HepG2 (cell line): ENCODE data around the gene SEC61A1. TPM values are rescaled to one million over a fixed set of nuclear protein-coding genes. Genes with fewer than 3 reads are reported as not detected.

Experiments used
- ATAC-seq: fragments of 200-7000 bp; cut with Tn5 transposase; 3 replicates; pipeline ENCODE4 v1.9.1; 2020; ENCODE audit warnings: mild to moderate bottlenecking, moderate library complexity
- BruUV-seq: library from RNA; stranded (reverse); fragments of 400-500 nt; replicated peaks from 2 replicates; lab custom pipeline; 2021; lab: Mats Ljungman, UMichigan
- CTCF ChIA-PET: fragments of 300-600 bp; formaldehyde crosslinking; extraction: SDS; loops from one replicate; lab custom pipeline; 2021; ENCODE audit warnings: low total read pairs, inconsistent platforms, low intra/inter-chr PET ratio; lab: Yijun Ruan, JAX
- POLR2A ChIA-PET: fragments of 350-600 bp; sonication (Branson Sonifier 250); formaldehyde crosslinking; loops from one replicate; lab custom pipeline; 2020; ENCODE audit warnings: antibody characterized with exemption, inconsistent platforms; lab: Yijun Ruan, JAX
- DNase-seq: peaks from one replicate; pipeline ENCODE4 v3.0.0-alpha.2; 2015; ENCODE audit warnings: low spot score
- FAIRE-seq: peaks from 3 replicates; lab custom pipeline; 2011; peaks lifted over from hg19 to GRCh38; lab: Jason Lieb, UNC
- H2AFZ ChIP-seq: one replicate; pipeline ENCODE4 v1.6.1; 2011; ENCODE audit warnings: low read length, inconsistent platforms
- H3K27ac ChIP-seq: fragments of 300-600 bp; 3 replicates; pipeline ENCODE4 v1.8.0; 2011; ENCODE audit warnings: mixed run types, mild to moderate bottlenecking, mixed read lengths, low read length, inconsistent platforms; ENCODE audit not compliant: insufficient read depth; ENCODE audit errors: extremely low read length
- H3K27me3 ChIP-seq, 2 experiments: fragments of 200-600 bp in 1 of 2; 2 replicates in 1 of 2; 3 replicates in 1 of 2; pipeline versions ENCODE4 v1.6.0 to v1.8.0; 2011; ENCODE audit warnings: low read length in 2 of 2, mild to moderate bottlenecking in 2 of 2, moderate library complexity in 2 of 2, inconsistent platforms in 1 of 2; ENCODE audit not compliant: insufficient read depth in 2 of 2, control insufficient read depth in 1 of 2
- H3K36me3 ChIP-seq, 2 experiments: fragments of 200-600 bp in 1 of 2; replicated peaks in 1 of 2; 2 replicates in 1 of 2; 3 replicates in 1 of 2; pipeline versions ENCODE4 v1.5.1 to v1.8.0; 2011; ENCODE audit warnings: low read length in 2 of 2, inconsistent platforms in 1 of 2; ENCODE audit not compliant: insufficient read depth in 2 of 2, control insufficient read depth in 1 of 2
- H3K4me1 ChIP-seq: 2 replicates; pipeline ENCODE4 v1.5.1; 2012; ENCODE audit warnings: low read length, inconsistent platforms; ENCODE audit not compliant: insufficient read depth
- H3K4me2 ChIP-seq: 2 replicates; pipeline ENCODE4 v1.6.0; 2011; ENCODE audit warnings: low read depth, low read length, inconsistent platforms
- H3K4me3 ChIP-seq, 3 experiments: fragments of 200-600 bp in 1 of 3; sonication (generic), shearing (Covaris generic) in 1 of 3; replicated peaks in 1 of 3; 2 replicates each; pipeline ENCODE4 v1.5.1; 2011 to 2016; ENCODE audit warnings: low read length in 3 of 3, inconsistent platforms in 2 of 3, low read depth in 2 of 3, mild to moderate bottlenecking in 2 of 3, control low read depth in 1 of 3, mixed read lengths in 1 of 3; ENCODE audit not compliant: insufficient read depth in 1 of 3
- H3K79me2 ChIP-seq: one replicate; pipeline ENCODE4 v1.6.1; 2011; ENCODE audit warnings: low read length, inconsistent platforms; ENCODE audit not compliant: insufficient read depth
- H3K9ac ChIP-seq: 2 replicates; pipeline ENCODE4 v1.6.0; 2011; ENCODE audit warnings: mild to moderate bottlenecking, low read depth, low read length, inconsistent platforms; ENCODE audit not compliant: insufficient read depth
- H3K9me3 ChIP-seq: 2 replicates; pipeline ENCODE4 v1.5.1; 2012; ENCODE audit warnings: mild to moderate bottlenecking, low read length
- H4K20me1 ChIP-seq: 2 replicates; pipeline ENCODE4 v1.6.0; 2011; ENCODE audit warnings: inconsistent platforms, mild to moderate bottlenecking, low read length, moderate library complexity; ENCODE audit not compliant: insufficient read depth
- KAT8 ChIP-seq: IDR thresholded peaks from 2 replicates; pipeline ENCODE4 v1.6.1; 2016; ENCODE audit warnings: missing genetic modification reagents, missing compliant biosample characterization
- KMT2A ChIP-seq: sonication (generic); formaldehyde crosslinking; IDR thresholded peaks from 2 replicates; pipeline ENCODE4 v1.4.0; 2020; ENCODE audit warnings: missing genetic modification reagents
- PPARG ChIP-seq: conservative IDR thresholded peaks from 2 replicates; pipeline ENCODE4 v1.6.1; 2016; ENCODE audit warnings: missing biosample characterization, missing genetic modification reagents
- ZNF101 ChIP-seq: sonication (generic); formaldehyde crosslinking; IDR thresholded peaks from 2 replicates; pipeline ENCODE4 v1.4.0; 2020; ENCODE audit warnings: mild to moderate bottlenecking, low read depth, missing genetic modification reagents, borderline replicate concordance
- WGBS: methylation state at CpG from one replicate; pipeline ENCODE4 v1.1.6; 2017; ENCODE audit warnings: low lambda C conversion rate; 5-methylcytosine and 5-hydroxymethylcytosine counted together
- in situ Hi-C: cut with HindIII; loops from 2 replicates; pipeline ENCODE4 v1.10.0; 2017; ENCODE audit warnings: low pct_unique_long_range_greater_than_20kb; ENCODE audit not compliant: extremely low pct_ligation_motif_present
- intact Hi-C: fragments of 100-400 bp; cut with micrococcal nuclease; formaldehyde crosslinking; loops from one replicate; pipeline ENCODE4 v1.10.0; 2022; ENCODE audit not compliant: unreplicated experiment
- polyA plus RNA-seq, 8 experiments: library from polyadenylated mRNA; depleted of rRNA in 3 of 8; stranded (reverse) in 7 of 8; unstranded in 1 of 8; fragments of >200 nt; fragmentation: Illumina TruSeq in 4 of 8; extraction: Trizol in 4 of 8; gene quantifications; 2 replicates each; pipeline versions ENCODE4 v1.2.1 to v1.2.3, GENCODE V29; 2011 to 2016; ENCODE audit warnings: low read depth in 4 of 8, missing spikeins in 1 of 8, mixed read lengths in 1 of 8; ENCODE audit not compliant: insufficient read depth in 1 of 8
- total RNA-seq, 5 experiments: library from RNA; depleted of rRNA; stranded (reverse); fragments of >200 nt; fragmentation: Illumina TruSeq; extraction: Trizol; gene quantifications; 2 replicates each; pipeline ENCODE4 v1.2.3, GENCODE V29; 2016; ENCODE audit warnings: low read depth in 1 of 5
- TF ChIP-seq, protein P1 (sequence below): sonication (generic); formaldehyde crosslinking; IDR thresholded peaks from 2 replicates; pipeline ENCODE4 v1.5.0; 2020; ENCODE audit warnings: mild to moderate bottlenecking, low read depth, missing genetic modification reagents, borderline replicate concordance
- TF ChIP-seq, protein P2 (sequence below): fragments of 450-650 bp; IDR thresholded peaks from 2 replicates; pipeline ENCODE4 v1.6.1; 2016
- TF ChIP-seq, protein P3 (sequence below): sonication (generic); formaldehyde crosslinking; IDR thresholded peaks from 2 replicates; pipeline ENCODE4 v1.4.0; 2020; ENCODE audit warnings: missing genetic modification reagents

Gene SEC61A1
- total and polyA plus RNA-seq, 2 of the 13 experiments (the other 11 are each of a cell fraction or from before 2014, with no cell fraction given): 170 to 203 TPM

DNA sequence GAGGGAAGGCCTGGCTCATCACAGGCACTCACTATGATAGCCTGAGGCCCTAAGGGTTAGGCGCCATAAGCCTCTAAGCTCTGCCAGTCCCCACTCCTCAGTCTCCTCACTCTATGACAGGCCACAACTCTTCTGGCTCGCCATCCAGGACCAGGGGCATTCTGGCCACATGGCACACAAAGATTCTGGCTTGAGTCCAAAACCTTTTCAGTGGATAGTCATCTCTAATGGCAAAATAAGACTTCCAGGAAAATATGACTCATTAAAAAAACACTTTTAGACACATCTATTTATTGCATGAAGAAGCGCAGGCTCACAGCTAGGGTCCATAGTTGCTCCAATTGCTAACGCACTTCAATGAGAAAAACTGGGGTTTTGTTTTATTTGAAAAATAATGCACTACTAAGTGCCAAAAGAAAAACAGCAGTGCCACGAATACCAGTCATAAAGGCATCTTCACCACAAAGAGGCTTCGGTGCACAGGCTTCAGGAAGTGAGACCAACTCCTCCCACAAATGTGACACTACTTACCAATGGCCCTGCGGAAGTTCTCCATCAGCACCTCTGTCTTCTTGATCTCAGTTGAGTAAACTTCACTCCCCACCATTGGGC is 60.2 kb downstream of the SEC61A1 start:
- in situ Hi-C loops (no loop called here), intact Hi-C loops (no loop called here)
- H2AFZ ChIP-seq: no peak overlapping the region
- no peak for ATAC-seq
- H3K4me2 ChIP-seq: no peak overlapping the region
- 94% methylated on average over 6 of the region's 7 CpGs for WGBS
- H3K79me2 ChIP-seq: peaks cover under 1% of the 10 kb centered on the region
- no peak overlapping the region for H3K9ac ChIP-seq
- no peaks in the 10 kb centered on the region for H4K20me1 ChIP-seq
- H3K27ac ChIP-seq: no peak overlapping the region
- H3K4me3 ChIP-seq: no peak overlapping the region
- no peaks in the 10 kb centered on the region for H3K27me3 ChIP-seq
- ChIA-PET CTCF (no interaction called here), POLR2A (interaction anchor here (1.9 kb wide), 1 partner anchor 11 kb away, joined by 5 read pairs; the partner anchor contains the start of gene RUVBL1)
- BruUV-seq: no TSS peak
- H3K4me1 ChIP-seq: no peaks in the 10 kb centered on the region
- H3K36me3 ChIP-seq: peaks cover 16 to 56% of the 10 kb centered on the region in 2 experiments
- DNase-seq: no peak
- FAIRE-seq: no peak
- no peak for TF ChIP-seq ZNF101 (CRISPR knock-in tag)
- TF ChIP-seq, protein P1, sequence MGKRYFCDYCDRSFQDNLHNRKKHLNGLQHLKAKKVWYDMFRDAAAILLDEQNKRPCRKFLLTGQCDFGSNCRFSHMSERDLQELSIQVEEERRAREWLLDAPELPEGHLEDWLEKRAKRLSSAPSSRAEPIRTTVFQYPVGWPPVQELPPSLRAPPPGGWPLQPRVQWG (CRISPR knock-in tag): no peak
- no peak for TF ChIP-seq KMT2A (CRISPR knock-in tag)
- TF ChIP-seq, protein P2, sequence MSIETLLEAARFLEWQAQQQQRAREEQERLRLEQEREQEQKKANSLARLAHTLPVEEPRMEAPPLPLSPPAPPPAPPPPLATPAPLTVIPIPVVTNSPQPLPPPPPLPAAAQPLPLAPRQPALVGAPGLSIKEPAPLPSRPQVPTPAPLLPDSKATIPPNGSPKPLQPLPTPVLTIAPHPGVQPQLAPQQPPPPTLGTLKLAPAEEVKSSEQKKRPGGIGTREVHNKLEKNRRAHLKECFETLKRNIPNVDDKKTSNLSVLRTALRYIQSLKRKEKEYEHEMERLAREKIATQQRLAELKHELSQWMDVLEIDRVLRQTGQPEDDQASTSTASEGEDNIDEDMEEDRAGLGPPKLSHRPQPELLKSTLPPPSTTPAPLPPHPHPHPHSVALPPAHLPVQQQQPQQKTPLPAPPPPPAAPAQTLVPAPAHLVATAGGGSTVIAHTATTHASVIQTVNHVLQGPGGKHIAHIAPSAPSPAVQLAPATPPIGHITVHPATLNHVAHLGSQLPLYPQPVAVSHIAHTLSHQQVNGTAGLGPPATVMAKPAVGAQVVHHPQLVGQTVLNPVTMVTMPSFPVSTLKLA: no peak
- no peak for TF ChIP-seq PPARG (CRISPR knock-in tag)
- no peak for TF ChIP-seq KAT8
- TF ChIP-seq, protein P3, sequence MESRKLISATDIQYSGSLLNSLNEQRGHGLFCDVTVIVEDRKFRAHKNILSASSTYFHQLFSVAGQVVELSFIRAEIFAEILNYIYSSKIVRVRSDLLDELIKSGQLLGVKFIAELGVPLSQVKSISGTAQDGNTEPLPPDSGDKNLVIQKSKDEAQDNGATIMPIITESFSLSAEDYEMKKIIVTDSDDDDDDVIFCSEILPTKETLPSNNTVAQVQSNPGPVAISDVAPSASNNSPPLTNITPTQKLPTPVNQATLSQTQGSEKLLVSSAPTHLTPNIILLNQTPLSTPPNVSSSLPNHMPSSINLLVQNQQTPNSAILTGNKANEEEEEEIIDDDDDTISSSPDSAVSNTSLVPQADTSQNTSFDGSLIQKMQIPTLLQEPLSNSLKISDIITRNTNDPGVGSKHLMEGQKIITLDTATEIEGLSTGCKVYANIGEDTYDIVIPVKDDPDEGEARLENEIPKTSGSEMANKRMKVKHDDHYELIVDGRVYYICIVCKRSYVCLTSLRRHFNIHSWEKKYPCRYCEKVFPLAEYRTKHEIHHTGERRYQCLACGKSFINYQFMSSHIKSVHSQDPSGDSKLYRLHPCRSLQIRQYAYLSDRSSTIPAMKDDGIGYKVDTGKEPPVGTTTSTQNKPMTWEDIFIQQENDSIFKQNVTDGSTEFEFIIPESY (CRISPR knock-in tag): no peak
- no peaks in the 10 kb centered on the region for H3K9me3 ChIP-seq
